Measurements from ENCODE around the gene PFKP.

Gene PFKP

GRCh38 chr10:3071405-3072198 lies 4.3 kb downstream of the PFKP start:
- Histone ChIP-seq H3K36me3 (ENCODE audit: control insufficient read depth, low read length) (peaks cover 83% of the 10 kb centered on the region), H3K4me2 (ENCODE audit: low read length) (peak overlapping the region; percentile 21; the same call in 1 of the 2 replicates)

DNA sequence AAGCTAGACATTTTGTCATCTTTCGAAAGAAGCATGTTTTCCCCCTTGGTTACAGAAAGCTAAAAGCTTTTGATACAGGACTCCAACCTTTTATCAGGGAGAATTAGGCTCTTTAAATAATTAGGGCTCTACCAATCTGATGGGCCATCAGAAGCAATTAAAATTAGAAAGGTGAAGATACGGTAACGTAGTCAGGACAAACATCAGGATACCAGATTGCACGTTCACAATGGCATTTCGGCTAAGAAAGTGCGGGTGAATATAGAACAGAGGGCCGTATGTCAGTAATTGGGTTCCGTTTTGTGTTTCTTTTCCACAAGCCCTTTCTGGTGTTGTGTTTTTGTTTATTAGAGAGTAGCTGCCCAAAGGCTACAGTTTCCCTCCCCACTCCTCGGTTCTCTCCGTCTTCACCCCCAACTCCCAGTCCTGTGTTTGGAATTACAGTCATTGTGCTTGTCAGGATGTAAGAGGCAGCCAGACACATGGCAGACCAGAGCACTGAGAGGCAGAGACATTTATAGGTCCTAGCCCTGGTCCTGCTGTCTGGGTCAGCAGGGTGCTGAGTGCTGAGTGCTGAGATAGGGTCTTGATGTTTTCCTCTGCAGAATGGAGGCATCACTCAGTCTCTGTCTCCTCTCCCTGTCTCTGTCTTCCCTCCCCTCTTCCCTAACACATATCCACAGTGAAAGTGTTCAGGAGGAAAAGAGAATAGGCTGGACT lies 5.5 kb downstream of the PFKP start:
- Histone ChIP-seq H3K27ac (ENCODE audit: low read depth, low read length) (no peak overlapping the region), H3K4me3 (ENCODE audit: low read length) (no peak overlapping the region), H3K9me3 (ENCODE audit: control insufficient read depth, insufficient read depth, low read length) (no peaks in the 10 kb centered on the region), H3K36me3 (ENCODE audit: control insufficient read depth, low read length) (peaks cover 84% of the 10 kb centered on the region), H3K9me2 (replicated peaks; ENCODE audit: control insufficient read depth, low read length) (no peaks in the 10 kb centered on the region), H4K20me1 (ENCODE audit: control insufficient read depth, insufficient read depth, low read depth, low read length) (peaks cover 68% of the 10 kb centered on the region), H3K4me1 (ENCODE audit: control insufficient read depth, low read length) (peaks cover 40% of the 10 kb centered on the region), H3F3A (ENCODE audit: control insufficient read depth, insufficient read depth) (no peaks in the 10 kb centered on the region; the same call in 1 of the 2 replicates), H3K4me2 (ENCODE audit: low read length) (no peak overlapping the region), H3K27me3 (ENCODE audit: control insufficient read depth, low read length) (no peaks in the 10 kb centered on the region), H3K79me2 (ENCODE audit: control insufficient read depth, low read length) (peaks cover 99% of the 10 kb centered on the region)
- TF ChIP-seq EZH2phosphoT487 (IDR thresholded peaks at IDR 0.05; ENCODE audit: borderline replicate concordance, low read length), result no peak
- no peak for TF ChIP-seq CTCF (IDR thresholded peaks at IDR 0.05; ENCODE audit: low read depth, low read length, poor library complexity, severe bottlenecking)

More at GRCh38 chr10:3071405-3072198, 4.3 kb downstream of the PFKP start:
- H3K4me1 ChIP-seq (ENCODE audit: control insufficient read depth, low read length), result peaks cover 44% of the 10 kb centered on the region
- H3K9me2 ChIP-seq (replicated peaks; ENCODE audit: control insufficient read depth, low read length), result no peaks in the 10 kb centered on the region
- no peaks in the 10 kb centered on the region for H3K27me3 ChIP-seq (ENCODE audit: control insufficient read depth, low read length)
- H3K4me3 ChIP-seq (ENCODE audit: low read length), result no peak overlapping the region
- peaks cover 68% of the 10 kb centered on the region for H4K20me1 ChIP-seq (ENCODE audit: control insufficient read depth, insufficient read depth, low read depth, low read length)
- H3F3A ChIP-seq (ENCODE audit: control insufficient read depth, insufficient read depth), result no peaks in the 10 kb centered on the region; the same call in 1 of the 2 replicates
- peaks cover 92% of the 10 kb centered on the region for H3K79me2 ChIP-seq (ENCODE audit: control insufficient read depth, low read length)
- no peaks in the 10 kb centered on the region for H3K9me3 ChIP-seq (ENCODE audit: control insufficient read depth, insufficient read depth, low read length)
- TF ChIP-seq CTCF (IDR thresholded peaks at IDR 0.05; ENCODE audit: low read depth, low read length, poor library complexity, severe bottlenecking) (no peak), EZH2phosphoT487 (IDR thresholded peaks at IDR 0.05; ENCODE audit: borderline replicate concordance, low read length) (no peak)
- no peak overlapping the region for H3K27ac ChIP-seq (ENCODE audit: low read depth, low read length)

- Histone ChIP-seq H3K36me3 (ENCODE audit: control insufficient read depth, low read length) (peaks cover 87% of the 10 kb centered on the region), H3K27ac (ENCODE audit: low read depth, low read length) (no peak overlapping the region), H3K79me2 (ENCODE audit: control insufficient read depth, low read length) (peaks cover 99% of the 10 kb centered on the region), H3K9me2 (replicated peaks; ENCODE audit: control insufficient read depth, low read length) (no peaks in the 10 kb centered on the region), H3K4me2 (ENCODE audit: low read length) (no peak overlapping the region), H3K27me3 (ENCODE audit: control insufficient read depth, low read length) (no peaks in the 10 kb centered on the region), H3K4me3 (ENCODE audit: low read length) (no peak overlapping the region), H4K20me1 (ENCODE audit: control insufficient read depth, insufficient read depth, low read depth, low read length) (peaks cover 79% of the 10 kb centered on the region), H3F3A (ENCODE audit: control insufficient read depth, insufficient read depth) (no peaks in the 10 kb centered on the region; the same call in 1 of the 2 replicates), H3K4me1 (ENCODE audit: control insufficient read depth, low read length) (peaks cover 39% of the 10 kb centered on the region), H3K9me3 (ENCODE audit: control insufficient read depth, insufficient read depth, low read length) (no peaks in the 10 kb centered on the region)
- TF ChIP-seq EZH2phosphoT487 (IDR thresholded peaks at IDR 0.05; ENCODE audit: borderline replicate concordance, low read length), result no peak
- TF ChIP-seq CTCF (IDR thresholded peaks at IDR 0.05; ENCODE audit: low read depth, low read length, poor library complexity, severe bottlenecking), result no peak
Measured at GRCh38 chr10:3074145-3074665, 6.9 kb downstream of the PFKP start.

Measured in DOHH2 (cell line).